SK-N-MC (cell line): ENCODE data around the gene CRACR2A.

Experiments used
- DNase-seq: peaks from one replicate; pipeline ENCODE4 v3.0.0-alpha.2; 2011; ENCODE audit warnings: low read depth, low spot score
- H3K27ac ChIP-seq: fragments of 200-600 bp; sonication (generic); 2 replicates; pipeline ENCODE4 v1.5.1; 2016; ENCODE audit warnings: mixed run types
- H3K36me3 ChIP-seq: fragments of 200-600 bp; sonication (generic); 2 replicates; pipeline ENCODE4 v1.6.1; 2017; ENCODE audit warnings: antibody characterized with exemption, low read length, mixed read lengths; ENCODE audit not compliant: insufficient read depth
- H3K4me3 ChIP-seq: fragments of 200-600 bp; sonication (generic); 2 replicates; pipeline ENCODE4 v1.5.1; 2016
- H3K9ac ChIP-seq: fragments of 200-600 bp; sonication (generic); 2 replicates; pipeline ENCODE4 v1.8.0; 2017; ENCODE audit warnings: mixed run types, mixed read lengths; ENCODE audit not compliant: insufficient read length
- H3K9me3 ChIP-seq: fragments of 200-600 bp; sonication (generic); 2 replicates; pipeline ENCODE4 v1.6.1; 2017; ENCODE audit warnings: low read depth, mild to moderate bottlenecking, antibody characterized with exemption, low read length, moderate library complexity, mixed read lengths
- EZH2 ChIP-seq: fragments of 200-600 bp; sonication (generic); IDR thresholded peaks from one replicate; pipeline ENCODE4 v1.6.1; 2017; ENCODE audit warnings: antibody characterized with exemption
- FOXP2 ChIP-seq: optimal IDR thresholded peaks from 2 replicates; pipeline ENCODE3; 2011; ENCODE audit warnings: mild to moderate bottlenecking, moderate library complexity; ENCODE audit not compliant: insufficient read depth; ENCODE audit errors: extremely low read length, control extremely low read depth
- POLR2AphosphoS5 ChIP-seq: IDR thresholded peaks from 2 replicates; pipeline ENCODE4 v1.6.1; 2012; ENCODE audit warnings: mild to moderate bottlenecking, low read depth, low read length, borderline replicate concordance

Gene CRACR2A

DNA sequence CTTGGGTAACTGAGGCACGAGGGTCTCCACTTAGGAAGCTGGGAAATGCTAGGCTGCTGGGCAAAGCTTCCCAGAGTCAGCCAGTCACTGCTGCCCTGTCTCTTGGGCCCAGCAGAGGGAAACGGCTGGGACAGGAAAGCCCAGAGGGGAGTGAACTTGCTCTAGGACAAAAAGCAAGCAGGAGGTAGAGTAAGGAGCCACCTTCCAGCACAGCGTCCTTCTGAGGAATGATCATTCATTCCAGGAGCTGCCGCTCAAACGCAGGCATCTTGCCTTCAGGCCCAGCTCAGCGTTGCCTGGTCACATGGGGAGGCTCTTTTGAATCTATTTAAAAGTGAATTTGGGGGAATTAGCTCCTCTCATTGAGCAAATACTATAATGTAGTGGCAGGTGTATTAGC, 118.6 kb downstream of the CRACR2A start:
- H3K4me3 ChIP-seq = no peak overlapping the region
- DNase-seq = no peak
- H3K9ac ChIP-seq = no peak overlapping the region
- TF ChIP-seq FOXP2 = no peak
- no peak for TF ChIP-seq POLR2AphosphoS5
- TF ChIP-seq EZH2 = no peak
- no peaks in the 10 kb centered on the region for H3K9me3 ChIP-seq
- no peaks in the 10 kb centered on the region for H3K36me3 ChIP-seq
- H3K27ac ChIP-seq = no peak overlapping the region

- no peaks in the 10 kb centered on the region for H3K36me3 ChIP-seq
Observed at GRCh38 chr12:3633396-3633795, 119.5 kb downstream of the CRACR2A start.

GRCh38 chr12:3632754-3633153, 120.2 kb downstream of the CRACR2A start:
- Histone ChIP-seq H3K9ac (no peak overlapping the region), H3K36me3 (no peaks in the 10 kb centered on the region), H3K4me3 (no peak overlapping the region), H3K9me3 (no peaks in the 10 kb centered on the region), H3K27ac (no peak overlapping the region)
- no peak for DNase-seq
- TF ChIP-seq POLR2AphosphoS5 (no peak), EZH2 (no peak), FOXP2 (no peak)

More at GRCh38 chr12:3633396-3633795, 119.5 kb downstream of the CRACR2A start:
- no peak overlapping the region for H3K27ac ChIP-seq
- H3K9ac ChIP-seq = no peak overlapping the region
- DNase-seq = no peak
- no peak overlapping the region for H3K4me3 ChIP-seq
- TF ChIP-seq POLR2AphosphoS5 = no peak
- TF ChIP-seq EZH2 = no peak
- TF ChIP-seq FOXP2 = no peak
- no peaks in the 10 kb centered on the region for H3K9me3 ChIP-seq

DNA sequence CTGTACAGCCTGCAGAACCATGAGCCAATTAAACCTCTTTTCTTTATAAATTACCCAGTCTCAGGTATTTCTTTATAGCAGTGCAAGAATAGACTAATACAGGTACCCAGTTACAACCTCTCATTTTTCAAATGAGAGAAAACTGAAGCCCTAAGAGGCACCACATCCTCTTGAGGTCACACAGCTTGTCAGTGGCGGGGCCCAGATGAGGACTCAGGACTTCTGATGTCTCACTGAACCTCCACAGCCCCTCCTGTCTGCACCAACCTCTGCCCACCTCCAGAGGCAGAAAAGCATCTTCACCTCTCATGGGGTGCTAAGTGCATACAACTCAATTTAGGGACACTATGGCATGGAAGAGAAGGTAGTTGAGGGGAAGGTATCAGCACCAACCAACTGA, 120.7 kb downstream of the CRACR2A start:
- no peak for DNase-seq
- H3K9ac ChIP-seq = no peak overlapping the region
- no peaks in the 10 kb centered on the region for H3K36me3 ChIP-seq
- TF ChIP-seq FOXP2 (no peak), EZH2 (no peak), POLR2AphosphoS5 (no peak)
- no peak overlapping the region for H3K4me3 ChIP-seq
- H3K27ac ChIP-seq = no peak overlapping the region
- no peaks in the 10 kb centered on the region for H3K9me3 ChIP-seq

GRCh38 chr12:3631759-3632158, 121.2 kb downstream of the CRACR2A start:
- H3K27ac ChIP-seq = no peak overlapping the region
- no peak overlapping the region for H3K9ac ChIP-seq
- TF ChIP-seq EZH2 (no peak), POLR2AphosphoS5 (no peak)
- H3K36me3 ChIP-seq = no peaks in the 10 kb centered on the region
- H3K9me3 ChIP-seq = no peaks in the 10 kb centered on the region
- DNase-seq = no peak
- no peak overlapping the region for H3K4me3 ChIP-seq

GRCh38 chr12:3631272-3631637, 121.7 kb downstream of the CRACR2A start:
- TF ChIP-seq FOXP2 (no peak), POLR2AphosphoS5 (no peak), EZH2 (no peak)
- Histone ChIP-seq H3K4me3 (no peak overlapping the region), H3K36me3 (no peaks in the 10 kb centered on the region)

DNA sequence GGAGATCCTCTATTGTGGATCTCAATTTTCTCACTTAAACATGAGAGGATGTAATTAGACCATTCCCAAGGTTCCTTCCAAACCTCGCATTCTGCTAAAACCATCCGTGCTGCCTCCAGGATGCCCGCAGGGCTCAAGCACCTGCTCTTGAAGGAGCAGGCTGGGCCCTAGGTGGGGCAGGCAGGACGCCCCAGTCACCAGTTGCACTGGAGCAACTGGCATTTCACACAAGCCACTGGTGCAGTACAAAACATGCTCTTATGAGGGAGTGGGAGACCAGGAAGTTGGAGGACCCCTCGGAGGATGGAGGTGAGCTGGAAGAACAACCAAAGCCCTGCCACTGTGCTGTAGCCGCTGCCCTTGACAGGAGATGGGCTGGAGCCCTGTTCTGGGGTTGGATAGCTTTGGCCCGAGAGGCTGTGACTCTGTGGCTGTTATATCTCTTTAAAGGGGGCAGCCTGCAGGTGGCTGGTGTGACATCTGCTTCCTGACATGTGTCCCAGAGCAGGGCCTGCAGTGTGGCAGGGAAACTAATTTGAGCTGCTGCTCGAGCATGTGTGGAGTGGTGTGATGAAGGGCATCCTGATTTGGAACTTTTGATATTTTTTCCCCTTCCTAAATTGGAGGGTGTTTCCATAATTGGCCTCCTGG, 122.2 kb downstream of the CRACR2A start:
- no peak for DNase-seq

More at GRCh38 chr12:3631272-3631637, 121.7 kb downstream of the CRACR2A start:
- no peak for DNase-seq
- Histone ChIP-seq H3K9me3 (no peaks in the 10 kb centered on the region), H3K9ac (no peak overlapping the region), H3K27ac (no peak overlapping the region)

GRCh38 chr12:3630111-3630510, 122.8 kb downstream of the CRACR2A start:
- DNase-seq = no peak
- no peak overlapping the region for H3K4me3 ChIP-seq
- no peak for TF ChIP-seq POLR2AphosphoS5
- TF ChIP-seq FOXP2 = no peak
- TF ChIP-seq EZH2 = no peak
- H3K27ac ChIP-seq = no peak overlapping the region
- no peaks in the 10 kb centered on the region for H3K9me3 ChIP-seq
- H3K36me3 ChIP-seq = no peaks in the 10 kb centered on the region
- no peak overlapping the region for H3K9ac ChIP-seq

More for the DNA sequence above, 122.2 kb downstream of the CRACR2A start:
- Histone ChIP-seq H3K9ac (no peak overlapping the region), H3K36me3 (no peaks in the 10 kb centered on the region), H3K27ac (no peak overlapping the region), H3K4me3 (no peak overlapping the region), H3K9me3 (no peaks in the 10 kb centered on the region)
- TF ChIP-seq POLR2AphosphoS5 (no peak), FOXP2 (no peak), EZH2 (no peak)
